ENCODE results near the gene DISC1.
"Not testable (repeated sequence)": the region's sequence is repeated elsewhere in the genome, so short reads cannot be mapped to it uniquely, and the experiment has no call there.

DISC1 gene

GRCh38 chr1:231636157-231636556 lies 9.6 kb downstream of the DISC1 start:
- no peak for DNase-seq (ENCODE audit: low read depth)

- not testable (repeated sequence) for DNase-seq (ENCODE audit: low read depth)
These were observed 10.3 kb downstream of the DISC1 start for GRCh38 chr1:231636922-231637321.

- DNase-seq (ENCODE audit: low read depth), result no peak
These were observed 12.1 kb downstream of the DISC1 start for GRCh38 chr1:231638647-231639046.

- no peak for DNase-seq (ENCODE audit: low read depth)
These were observed 13.2 kb downstream of the DISC1 start for GRCh38 chr1:231639819-231640218.

GRCh38 chr1:231641444-231641843 lies 14.9 kb downstream of the DISC1 start:
- DNase-seq (ENCODE audit: low read depth), result not testable (repeated sequence)

- not testable (repeated sequence) for DNase-seq (ENCODE audit: low read depth)
These were observed 15.5 kb downstream of the DISC1 start for GRCh38 chr1:231642061-231642460.

- no peak for DNase-seq (ENCODE audit: low read depth)
These were observed 16.0 kb downstream of the DISC1 start for GRCh38 chr1:231642618-231643017.

GRCh38 chr1:231643071-231643934 lies 16.7 kb downstream of the DISC1 start:
- DNase-seq (ENCODE audit: low read depth), result no peak

GRCh38 chr1:231643935-231644237 lies 17.3 kb downstream of the DISC1 start:
- DNase-seq (ENCODE audit: low read depth), result no peak

- DNase-seq (ENCODE audit: low read depth), result not testable (repeated sequence)
These were observed 19.0 kb downstream of the DISC1 start for GRCh38 chr1:231645634-231646033.

- DNase-seq (ENCODE audit: low read depth), result not testable (repeated sequence)
These were observed 19.6 kb downstream of the DISC1 start for GRCh38 chr1:231646165-231646564.

- not testable (repeated sequence) for DNase-seq (ENCODE audit: low read depth)
These were observed 25.2 kb downstream of the DISC1 start for GRCh38 chr1:231651621-231652260.

- DNase-seq (ENCODE audit: low read depth), result no peak
These were observed 27.0 kb downstream of the DISC1 start for GRCh38 chr1:231653632-231654031.

- no peak for DNase-seq (ENCODE audit: low read depth)
These were observed 30.2 kb downstream of the DISC1 start for GRCh38 chr1:231656741-231657140.

GRCh38 chr1:231658223-231658622 lies 31.6 kb downstream of the DISC1 start:
- not testable (repeated sequence) for DNase-seq (ENCODE audit: low read depth)

GRCh38 chr1:231660198-231660597 lies 33.6 kb downstream of the DISC1 start:
- no peak for DNase-seq (ENCODE audit: low read depth)

GRCh38 chr1:231663211-231663792 lies 36.7 kb downstream of the DISC1 start:
- DNase-seq (ENCODE audit: low read depth), result no peak

GRCh38 chr1:231665101-231665500 lies 38.5 kb downstream of the DISC1 start:
- no peak for DNase-seq (ENCODE audit: low read depth)

GRCh38 chr1:231665726-231666125 lies 39.1 kb downstream of the DISC1 start:
- DNase-seq (ENCODE audit: low read depth), result no peak

GRCh38 chr1:231666220-231666936 lies 39.8 kb downstream of the DISC1 start:
- DNase-seq (ENCODE audit: low read depth), result no peak

- no peak for DNase-seq (ENCODE audit: low read depth)
These were observed 40.5 kb downstream of the DISC1 start for GRCh38 chr1:231666937-231667608.

Measured in stimulated activated CD8-positive, alpha-beta memory T cell treated with anti-CD3 and anti-CD28 coated beads, Interleukin-15, amount 100 ng/mL, for 24 hours (primary cell).